ENCODE measurements around the gene NCAPH2.

The NCAPH2 gene

DNA sequence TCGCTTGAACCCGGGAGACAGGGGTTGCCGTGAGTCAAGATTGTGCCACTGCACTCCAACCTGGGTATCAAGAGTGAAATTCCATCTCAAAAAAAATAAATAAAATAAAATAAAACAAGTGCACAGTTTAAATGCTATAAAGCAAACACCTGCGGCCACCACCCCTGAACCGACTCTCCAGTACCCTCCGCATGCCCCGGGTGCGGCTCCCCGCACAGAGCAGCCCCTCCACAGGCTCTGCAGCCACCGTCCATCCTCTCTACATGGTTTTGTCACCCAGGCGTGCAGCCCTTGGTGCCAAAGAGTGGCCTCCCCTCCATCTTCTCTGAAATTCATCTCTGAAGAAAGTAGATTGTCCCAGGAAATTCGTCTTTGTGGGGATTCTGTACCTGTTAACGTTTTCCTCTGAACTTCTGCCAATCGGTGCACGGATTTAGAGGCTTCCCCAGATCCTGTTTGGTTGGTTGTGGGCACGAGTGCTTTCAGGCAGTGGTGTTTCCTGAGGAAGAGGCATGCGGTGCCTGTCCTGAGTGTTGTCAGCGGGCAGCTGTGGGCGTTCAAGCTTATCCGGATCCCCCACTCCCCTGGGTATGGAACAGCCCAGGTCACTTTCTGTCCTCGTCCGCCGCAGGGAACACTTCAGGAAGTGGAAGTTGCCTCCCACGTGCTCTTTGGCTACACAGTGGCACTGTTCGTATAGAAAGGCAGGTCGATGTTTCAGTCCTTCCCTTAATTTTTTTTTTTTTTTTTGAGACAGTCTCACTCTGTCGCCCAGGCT is 17.3 kb upstream of the NCAPH2 start:
- no peak for DNase-seq (ENCODE audit: low spot score)

DNA sequence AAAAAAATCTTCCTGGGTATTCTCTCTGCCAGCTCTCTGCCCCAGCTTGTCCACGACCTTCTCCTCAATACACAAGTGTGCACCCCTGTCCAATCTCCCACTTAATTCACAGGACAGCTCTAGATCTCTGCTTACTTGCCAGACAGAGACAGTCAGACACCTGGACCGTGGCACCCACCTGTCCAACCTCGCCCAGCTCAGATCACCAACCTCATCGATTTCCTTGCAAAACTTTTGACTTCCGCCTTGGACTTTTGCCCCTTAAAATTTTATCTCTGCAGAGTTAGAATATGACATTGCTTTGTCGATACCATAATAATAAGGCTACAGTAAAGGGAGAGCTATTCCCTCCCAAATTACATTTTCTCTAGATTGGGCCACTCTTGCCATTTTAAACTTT is 10.9 kb upstream of the NCAPH2 start:
- no peak for DNase-seq (ENCODE audit: low spot score)

DNA sequence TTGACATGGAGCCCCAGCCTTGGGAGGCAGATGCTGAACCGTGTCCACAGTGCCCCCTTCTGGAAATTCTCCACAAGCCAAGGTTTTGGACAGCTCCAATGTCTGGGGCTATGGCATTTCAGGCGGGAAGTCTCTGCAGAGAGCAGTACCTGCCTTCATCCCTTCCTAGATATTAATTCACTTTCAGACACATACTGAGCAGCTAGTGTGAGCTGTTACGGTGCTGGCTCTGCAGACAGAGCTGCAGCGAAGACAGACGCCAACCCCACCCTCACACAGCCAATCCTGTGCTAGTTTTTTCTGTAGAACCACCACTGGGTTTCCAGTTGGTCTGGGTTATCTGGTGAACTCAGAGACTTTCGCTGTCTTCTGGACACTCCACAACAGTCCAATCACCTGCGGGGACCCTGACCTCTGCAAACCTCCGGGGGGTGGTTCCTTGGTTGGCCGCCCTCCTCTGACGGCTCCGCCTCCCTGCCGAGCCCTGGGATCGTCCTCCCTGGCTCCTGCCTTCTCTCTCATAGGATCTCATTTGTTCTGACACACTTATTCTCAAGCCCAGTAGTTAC is 9.6 kb upstream of the NCAPH2 start:
- peak; percentile 30 for DNase-seq (ENCODE audit: low spot score)

DNA sequence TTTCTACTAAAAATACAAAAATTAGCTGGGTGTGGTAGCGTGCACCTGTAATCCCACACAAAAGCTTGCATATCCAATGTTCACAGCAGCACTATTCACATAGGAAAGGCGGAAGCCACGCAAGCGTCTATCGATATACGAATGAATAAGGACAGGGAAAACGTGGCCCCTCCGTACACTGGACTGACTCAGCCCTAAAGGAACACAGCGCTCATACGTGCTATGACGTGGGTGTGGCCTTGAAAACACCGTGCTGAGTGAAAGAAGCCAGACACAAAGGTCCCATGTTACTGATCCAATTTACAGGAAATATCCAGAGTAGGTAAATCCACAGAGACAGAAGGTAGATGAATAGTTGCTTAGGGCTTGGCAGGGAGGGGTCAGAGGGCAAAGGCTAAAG is 7.6 kb upstream of the NCAPH2 start:
- no peak for DNase-seq (ENCODE audit: low spot score)

DNA sequence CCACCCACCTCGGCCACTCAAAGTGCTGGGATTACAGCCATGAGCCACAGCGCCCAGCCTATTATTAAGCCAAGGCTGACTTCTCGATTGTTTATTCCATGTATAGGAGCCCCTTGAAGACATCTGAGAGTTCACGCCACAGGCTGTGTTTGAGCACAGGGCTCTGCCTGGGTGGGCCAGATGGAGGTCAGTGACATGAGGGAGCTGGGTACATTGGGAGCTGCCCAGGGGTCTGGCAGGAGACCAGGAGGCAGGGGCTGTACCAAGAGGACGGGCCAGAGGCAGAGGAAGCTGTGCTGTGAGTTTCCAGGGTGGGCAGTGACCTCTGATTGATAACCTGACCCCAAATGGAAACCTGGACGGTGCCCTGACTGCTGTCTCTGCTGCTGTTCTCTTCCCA is 5.9 kb upstream of the NCAPH2 start:
- DNase-seq (ENCODE audit: low spot score) = no peak

DNA sequence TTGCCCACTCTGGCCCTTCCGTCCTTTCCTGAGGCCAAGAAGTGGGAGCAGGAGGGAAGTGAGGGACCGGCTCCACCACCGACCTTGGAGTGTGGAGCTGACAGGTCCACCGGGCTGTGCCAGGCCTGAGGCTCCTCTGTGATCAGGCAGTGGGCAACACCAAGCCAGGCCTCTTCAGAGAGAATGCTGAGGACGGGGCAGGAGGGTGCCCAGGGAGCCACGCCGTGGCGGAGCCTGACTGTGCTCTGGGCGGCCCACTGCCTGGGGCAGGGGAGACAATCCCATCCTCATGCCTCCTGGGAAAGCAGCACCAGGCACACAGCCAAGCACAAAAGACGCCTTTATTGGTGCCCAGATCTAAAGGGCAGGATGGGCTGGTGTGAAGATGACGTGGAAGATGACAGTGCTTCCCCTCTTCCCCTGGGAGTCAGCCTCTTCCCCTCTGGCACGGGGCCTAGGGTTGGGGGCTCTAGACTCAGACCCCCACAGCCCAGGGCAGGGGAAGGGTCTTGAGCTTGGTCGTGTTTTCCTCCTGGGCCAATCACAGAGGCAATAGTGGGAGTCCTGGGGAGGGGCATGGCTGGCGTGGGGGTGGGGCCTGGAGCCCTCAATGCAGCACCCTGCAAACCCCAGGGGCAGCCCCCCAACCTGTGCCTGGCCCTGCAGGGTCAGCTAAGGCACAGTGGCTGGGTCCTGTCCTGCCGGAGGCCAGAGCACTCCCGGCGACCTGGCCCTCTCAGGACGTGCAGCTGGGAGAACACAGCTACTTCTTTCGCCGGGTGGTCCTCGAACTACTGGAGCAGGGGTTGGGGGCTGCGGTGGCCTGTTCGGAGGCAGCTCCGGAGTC is 5.2 kb upstream of the NCAPH2 start:
- no peak for DNase-seq (ENCODE audit: low spot score)

DNA sequence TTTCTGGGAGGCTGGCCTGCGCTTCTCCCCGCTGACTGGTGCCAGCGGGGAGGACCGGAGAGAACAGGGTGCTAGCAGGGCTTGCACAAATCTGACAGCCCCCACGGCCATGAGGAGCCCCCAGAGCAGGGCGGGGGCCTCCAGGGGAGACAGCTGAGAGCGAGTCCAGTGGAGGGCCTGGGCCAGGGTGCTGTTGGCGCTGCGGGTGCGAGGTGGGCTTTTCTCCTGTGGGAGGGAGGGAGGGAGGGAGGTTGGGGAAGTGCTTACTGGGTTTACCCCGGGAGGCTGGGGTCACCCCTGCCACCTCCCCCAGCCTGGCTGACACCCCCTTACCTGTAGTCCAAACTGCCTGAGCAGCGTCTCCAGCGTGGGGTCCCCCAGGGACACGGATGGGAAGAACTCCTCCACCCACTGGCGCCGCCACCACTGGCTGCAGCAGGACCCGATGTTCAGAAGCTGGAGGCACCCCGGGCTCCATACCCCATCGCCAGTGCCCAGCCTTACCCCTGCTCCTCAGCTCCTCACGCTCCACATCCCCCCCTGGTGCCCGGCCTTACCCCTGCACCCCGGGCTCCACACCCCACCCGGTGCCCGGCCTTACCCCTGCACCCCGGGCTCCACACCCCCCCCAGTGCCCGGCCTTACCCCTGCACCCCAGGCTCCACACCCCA is 4.4 kb upstream of the NCAPH2 start:
- DNase-seq (ENCODE audit: low spot score) = no peak

DNA sequence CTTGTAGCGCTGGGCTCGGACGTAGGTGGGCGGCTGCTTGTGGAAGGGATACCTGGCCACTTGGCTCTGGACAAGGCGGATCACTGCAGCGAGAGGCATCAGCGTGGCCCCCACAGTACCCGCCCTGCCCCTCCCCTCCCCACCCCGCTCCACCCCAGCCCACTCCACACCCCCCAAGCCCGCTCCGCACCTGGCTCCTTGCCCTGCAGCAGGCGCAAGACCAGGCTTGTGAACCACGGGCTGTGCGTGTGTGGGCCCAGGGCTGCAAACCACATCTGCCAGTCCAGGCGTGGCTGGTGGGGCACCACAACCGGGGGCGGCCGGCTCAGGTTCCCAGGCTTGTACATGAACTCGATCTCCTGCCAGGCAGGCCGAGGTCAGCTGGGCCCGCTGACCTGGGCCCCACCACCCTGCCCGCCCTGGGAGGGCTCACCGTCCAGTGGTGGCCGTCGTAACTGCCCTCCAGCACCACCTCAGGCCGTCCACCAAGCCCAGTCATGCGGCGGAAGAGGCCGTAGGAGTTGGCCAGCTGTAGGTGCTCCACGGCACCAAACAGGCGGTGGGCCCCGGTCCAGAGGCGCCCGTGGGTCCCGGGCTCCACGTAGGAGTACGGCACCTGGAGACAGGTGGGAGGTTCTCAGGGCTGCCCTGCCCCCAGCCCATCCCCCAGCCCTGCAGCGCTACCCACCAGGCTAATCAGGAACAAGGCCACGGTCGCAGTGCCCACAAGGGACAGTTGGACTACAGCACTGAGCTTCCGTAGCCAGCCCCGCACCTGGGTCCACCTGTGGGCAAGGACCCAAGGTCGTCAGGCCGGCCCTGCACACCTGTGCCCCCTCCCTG is 3.4 kb upstream of the NCAPH2 start:
- DNase-seq (ENCODE audit: low spot score) = no peak

DNA sequence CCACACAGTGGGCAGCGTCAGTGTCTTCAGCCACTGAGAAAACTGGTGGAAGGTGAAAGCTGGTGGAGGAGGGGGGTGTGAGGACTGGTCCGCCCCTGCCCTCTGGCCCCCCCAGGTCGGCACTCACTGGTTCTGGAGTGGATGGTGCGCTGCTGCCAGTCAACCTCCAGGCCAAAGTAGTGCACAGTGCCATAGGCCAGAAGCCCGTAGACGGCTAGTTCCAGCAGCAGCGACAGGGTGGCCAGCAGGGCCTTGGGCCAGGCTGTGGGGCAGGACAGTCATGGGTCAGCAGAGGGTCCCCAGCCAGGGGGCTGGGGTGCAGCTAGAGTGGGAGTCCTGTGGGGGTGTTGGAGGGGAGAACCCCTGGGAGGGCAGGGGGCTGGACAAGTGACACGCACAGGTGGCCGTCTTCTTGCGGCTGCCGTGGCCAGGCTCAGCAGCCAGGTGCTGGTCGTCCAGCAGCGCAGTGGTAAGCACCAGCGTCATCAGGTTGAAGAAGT is 2.7 kb upstream of the NCAPH2 start:
- no peak for DNase-seq (ENCODE audit: low spot score)

DNA sequence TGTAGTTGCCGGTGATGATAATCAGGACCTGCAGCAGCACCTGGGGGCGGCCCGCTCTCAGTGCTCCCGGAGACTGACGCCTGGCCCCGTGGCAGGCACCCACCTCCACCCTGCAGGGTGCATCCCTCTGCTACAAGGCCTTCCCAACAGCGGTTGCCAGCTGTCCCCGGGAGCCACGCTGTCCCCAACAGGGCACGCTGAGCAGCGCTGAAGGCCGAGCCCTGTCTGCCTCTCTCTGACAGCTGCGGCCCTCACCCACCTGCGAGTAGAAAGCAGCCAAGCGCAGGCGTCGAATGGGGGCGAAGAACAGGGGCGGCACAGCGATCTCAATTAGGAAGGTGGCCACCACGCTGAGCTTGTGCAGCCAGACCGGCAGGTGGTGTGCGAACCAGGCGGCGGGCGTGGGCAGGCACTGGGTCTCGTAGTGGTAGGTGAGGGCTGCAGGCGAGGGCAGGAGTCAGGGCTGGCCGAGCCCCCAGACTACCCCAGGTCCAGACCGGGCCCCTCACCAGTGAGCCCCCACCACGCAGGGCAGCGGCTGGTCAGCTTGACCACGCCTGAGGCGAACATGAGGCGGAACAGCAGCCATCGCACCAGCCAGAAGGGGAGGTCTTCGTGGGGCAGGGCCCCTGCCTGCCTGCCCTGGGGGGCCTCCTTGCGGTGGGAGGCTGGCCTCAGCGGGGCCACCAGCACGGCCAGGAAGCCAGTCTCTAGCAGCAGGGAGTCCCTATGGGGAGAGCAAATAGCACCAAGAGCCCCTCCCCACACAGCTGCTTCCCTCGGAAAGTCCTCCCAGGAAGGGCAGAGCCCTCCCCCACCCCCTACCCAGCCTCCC is 2.0 kb upstream of the NCAPH2 start:
- DNase-seq (ENCODE audit: low spot score) = no peak

DNA sequence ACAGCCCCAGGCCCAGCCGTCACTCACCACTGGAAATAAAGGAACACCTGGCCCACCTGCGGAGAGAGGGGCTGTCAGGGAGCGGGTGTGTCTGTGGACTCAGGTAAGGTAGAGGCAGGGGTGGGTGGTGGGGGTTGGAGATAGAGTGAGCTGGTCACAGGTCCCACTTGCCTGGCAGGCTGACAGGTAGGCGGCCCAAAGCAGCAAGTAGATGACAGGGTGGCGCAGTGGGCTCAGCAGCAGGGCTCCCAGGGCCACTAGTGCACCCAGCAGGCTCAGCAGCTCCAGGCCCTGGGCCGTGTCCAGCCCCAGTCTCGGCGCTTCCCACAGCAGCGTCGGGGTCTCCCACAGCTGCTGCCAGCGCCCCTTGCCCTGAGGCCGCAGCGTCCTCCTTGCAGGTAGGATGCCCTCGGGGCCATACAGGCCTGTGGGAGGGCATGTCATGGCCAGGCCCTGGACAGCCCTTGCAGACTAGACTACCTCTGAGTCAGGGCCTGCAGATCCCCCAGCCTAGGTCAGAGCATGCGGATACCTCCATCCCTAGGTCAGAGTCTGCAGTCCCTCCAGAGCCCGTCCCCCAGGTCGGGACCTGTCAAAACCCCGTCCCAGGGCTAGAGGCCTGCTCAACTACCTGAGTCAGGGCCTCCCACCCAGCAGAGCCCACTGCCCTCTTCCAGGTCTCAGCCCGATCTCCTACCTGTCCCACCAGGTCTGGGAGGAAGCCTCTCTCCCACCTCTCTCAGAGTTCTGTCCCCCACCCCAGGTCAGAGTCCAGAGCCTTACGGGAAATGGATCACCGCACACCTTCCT is 1.2 kb upstream of the NCAPH2 start:
- peak; percentile 65 for DNase-seq (ENCODE audit: low spot score)

DNA sequence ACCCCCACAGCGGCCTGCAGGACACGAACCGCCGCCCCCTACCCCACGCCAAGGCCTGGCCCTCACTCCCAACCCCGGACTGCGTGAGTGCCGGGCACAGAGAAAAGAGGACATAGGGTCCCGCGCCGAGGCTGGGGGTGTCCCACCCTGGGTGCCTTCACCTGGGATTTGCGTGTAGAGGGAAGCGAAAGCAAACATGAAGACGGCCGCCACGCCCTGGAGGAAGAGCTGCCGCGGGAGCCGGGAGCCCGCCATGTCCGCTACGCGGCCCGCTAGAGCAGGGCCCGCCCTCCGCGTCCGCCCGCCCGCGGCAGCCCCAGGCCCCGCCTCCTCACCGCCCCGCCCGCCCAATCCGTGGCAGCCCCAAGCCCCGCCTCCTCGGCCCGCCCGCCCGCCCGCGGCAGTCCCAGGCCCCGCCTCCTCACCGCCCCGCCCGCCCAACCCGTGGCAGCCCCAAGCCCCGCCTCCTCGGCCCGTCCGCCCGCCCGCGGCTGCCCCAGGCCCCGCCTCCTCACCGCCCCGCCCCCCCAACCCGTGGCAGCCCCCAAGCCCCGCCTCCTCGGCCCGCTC is 518 bp upstream of the NCAPH2 start, which contains the start of gene LMF2:
Gene LMF2 (minus strand): TSS at position 282 of the 570 bp plus-strand sequence. CDS start 27 bp downstream, at position 255.
- DNase-seq (ENCODE audit: low spot score) = peak; percentile 84

DNA sequence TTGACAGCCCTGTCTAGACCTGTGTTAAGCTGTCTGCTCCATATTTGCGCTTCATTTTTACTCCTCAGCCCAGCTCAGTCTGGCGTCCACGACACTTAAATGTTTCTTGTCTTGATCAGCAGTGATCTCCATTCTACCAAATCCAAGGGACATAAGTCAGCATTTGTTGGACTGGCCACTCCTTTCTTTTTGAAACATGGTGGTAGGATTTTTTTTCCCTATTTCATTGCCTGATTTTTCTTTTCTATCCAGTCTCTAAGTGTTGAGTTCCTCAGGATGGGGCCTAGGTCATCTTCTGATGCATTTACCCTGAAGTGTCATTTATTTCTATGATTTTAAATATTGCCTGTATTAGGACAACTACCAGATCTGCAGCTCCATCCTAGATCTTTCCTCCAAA is 873 bp downstream of the NCAPH2 start:
- DNase-seq (ENCODE audit: low spot score) = peak; percentile 44

DNA sequence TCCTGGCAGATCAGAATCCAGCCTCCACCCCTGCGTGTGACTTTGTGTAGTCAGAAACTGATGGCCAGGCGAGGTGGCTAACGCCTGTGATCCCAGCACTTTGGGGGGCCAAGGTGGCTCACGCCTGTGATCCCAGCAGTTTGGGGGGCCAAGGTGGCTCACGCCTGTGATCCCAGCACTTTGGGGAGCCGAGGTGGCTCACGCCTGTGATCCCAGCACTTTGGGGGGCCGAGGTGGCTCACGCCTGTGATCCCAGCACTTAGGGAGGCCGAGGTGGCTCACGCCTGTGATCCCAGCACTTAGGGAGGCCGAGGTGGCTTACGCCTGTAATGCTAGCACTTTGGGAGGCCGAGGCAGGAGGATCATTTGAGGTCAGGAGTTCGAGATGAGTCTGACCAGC is 5.2 kb downstream of the NCAPH2 start:
- no peak for DNase-seq (ENCODE audit: low spot score)

DNA sequence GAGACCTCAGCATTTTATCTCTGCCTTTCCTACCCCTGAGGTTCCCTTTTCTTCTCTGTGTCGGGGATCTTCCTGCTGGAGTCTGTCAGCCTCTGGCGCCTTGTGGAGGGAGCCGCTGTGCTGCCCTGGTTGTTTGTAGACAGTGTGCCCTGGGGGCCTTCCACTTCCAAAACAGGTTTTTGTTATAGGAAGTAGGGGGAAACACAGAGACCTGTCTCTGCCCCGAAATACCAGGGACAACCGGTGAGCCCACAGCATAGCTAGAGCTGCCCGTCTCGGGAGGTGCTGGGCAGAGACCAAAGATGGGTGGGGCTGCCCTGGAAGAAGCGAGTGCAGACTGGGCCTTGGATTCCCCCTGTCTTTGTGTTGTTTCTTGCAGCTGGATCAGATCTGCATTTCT is 8.0 kb downstream of the NCAPH2 start:
- DNase-seq (ENCODE audit: low spot score) = no peak

DNA sequence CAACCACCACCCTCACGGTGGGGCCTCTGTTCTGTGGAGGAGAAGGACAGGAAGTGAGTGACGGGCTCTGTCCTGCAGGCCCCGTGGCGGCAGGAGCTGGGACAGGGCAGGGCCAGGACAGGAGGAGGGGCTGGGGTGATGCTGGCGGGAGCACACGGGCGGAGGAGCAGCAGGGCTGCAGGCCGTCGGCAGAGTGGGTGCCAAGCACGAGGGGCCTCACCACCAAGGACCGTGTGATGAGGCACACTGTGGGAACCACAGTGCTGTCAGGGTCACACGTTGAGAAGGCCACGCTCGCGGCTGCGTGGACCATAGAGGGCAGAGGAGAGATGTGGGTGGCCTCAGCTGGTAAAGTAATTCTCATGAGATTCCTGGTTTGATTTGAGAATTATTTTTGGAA is 8.9 kb downstream of the NCAPH2 start:
- no peak for DNase-seq (ENCODE audit: low spot score)

DNA sequence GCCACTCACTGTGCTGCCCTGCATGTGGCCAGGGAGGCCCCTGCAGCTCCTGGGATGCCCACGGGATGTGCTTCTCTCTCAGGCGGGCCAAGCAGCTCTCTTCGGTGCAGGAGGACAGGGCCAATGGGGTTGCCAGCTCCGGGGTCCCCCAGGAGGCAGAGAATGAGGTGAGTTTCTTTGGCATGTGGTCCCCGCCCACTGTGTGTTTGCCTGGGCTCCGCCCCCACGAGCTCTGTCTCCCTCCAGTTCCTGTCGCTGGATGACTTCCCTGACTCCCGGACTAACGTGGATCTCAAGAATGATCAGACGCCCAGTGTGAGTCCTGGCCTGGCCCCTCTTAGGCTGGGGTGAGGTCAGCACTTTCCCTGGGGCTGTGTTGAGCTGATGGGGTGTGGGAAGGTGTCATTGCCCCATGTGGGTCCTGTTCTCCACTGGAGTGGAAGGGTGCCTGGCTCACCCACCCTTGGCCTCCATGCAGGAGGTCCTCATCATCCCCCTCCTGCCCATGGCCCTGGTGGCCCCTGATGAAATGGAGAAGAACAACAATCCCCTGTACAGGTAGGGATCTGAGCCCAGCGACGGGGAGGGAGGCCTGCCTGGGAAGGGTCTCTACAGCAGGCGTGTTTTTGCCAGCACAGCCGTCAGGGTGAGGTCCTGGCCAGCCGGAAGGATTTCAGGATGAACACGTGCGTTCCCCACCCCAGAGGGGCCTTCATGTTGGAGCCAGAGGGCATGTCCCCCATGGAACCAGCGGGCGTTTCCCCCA is 9.7 kb downstream of the NCAPH2 start:
- DNase-seq (ENCODE audit: low spot score) = no peak

DNA sequence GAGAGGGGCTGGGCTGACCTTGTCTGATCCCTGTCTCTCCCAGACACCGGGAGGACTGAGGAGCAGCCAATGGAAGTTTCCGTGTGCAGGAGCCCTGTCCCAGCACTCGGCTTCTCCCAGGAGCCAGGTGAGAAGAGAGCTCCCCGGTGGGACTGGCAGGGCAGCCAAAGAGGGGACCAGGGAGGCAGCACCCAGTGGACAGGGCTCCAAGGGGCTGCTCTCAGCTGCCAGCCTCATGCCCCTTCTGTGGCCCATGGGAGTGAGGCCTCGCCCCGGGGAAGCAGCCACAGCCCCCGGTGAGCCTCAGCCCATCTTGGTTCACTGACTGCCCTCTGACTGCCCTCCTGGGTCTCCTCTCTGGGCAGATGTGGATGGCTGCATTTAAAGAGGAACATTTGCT is 10.6 kb downstream of the NCAPH2 start:
- DNase-seq (ENCODE audit: low spot score) = no peak

Measured in RKO (cell line).